ENCODE results near the gene BARX2.

The BARX2 gene

GRCh38 chr11:129427816-129428406 lies 52.3 kb downstream of the BARX2 start:
- FAIRE-seq (peak; percentile 81), DNase-seq (ENCODE audit: insufficient read length) (no peak)
- no peak for TF ChIP-seq POLR2AphosphoS5 (IDR thresholded peaks at IDR 0.05; ENCODE audit: low read depth, low read length)
- TF ChIP-seq POLR2A (IDR thresholded peaks at IDR 0.05; ENCODE audit: low read depth, low read length), result no peak
- TF ChIP-seq TAF1 (IDR thresholded peaks at IDR 0.05; ENCODE audit: borderline replicate concordance, low read depth, low read length), result no peak

- no peak for FAIRE-seq
- no peak for DNase-seq (ENCODE audit: insufficient read length)
- no peak for TF ChIP-seq POLR2AphosphoS5 (IDR thresholded peaks at IDR 0.05; ENCODE audit: low read depth, low read length)
- TF ChIP-seq POLR2A (IDR thresholded peaks at IDR 0.05; ENCODE audit: low read depth, low read length), result no peak
- no peak for TF ChIP-seq TAF1 (IDR thresholded peaks at IDR 0.05; ENCODE audit: borderline replicate concordance, low read depth, low read length)
Observed at GRCh38 chr11:129428557-129428956, 52.9 kb downstream of the BARX2 start.

- FAIRE-seq (peak; percentile 78), DNase-seq (ENCODE audit: insufficient read length) (no peak)
- TF ChIP-seq POLR2A (IDR thresholded peaks at IDR 0.05; ENCODE audit: low read depth, low read length) (no peak), TAF1 (IDR thresholded peaks at IDR 0.05; ENCODE audit: borderline replicate concordance, low read depth, low read length) (no peak), POLR2AphosphoS5 (IDR thresholded peaks at IDR 0.05; ENCODE audit: low read depth, low read length) (no peak)
Observed at GRCh38 chr11:129434641-129435498, 59.2 kb downstream of the BARX2 start.

- TF ChIP-seq POLR2A (IDR thresholded peaks at IDR 0.05; ENCODE audit: low read depth, low read length), result no peak
- TF ChIP-seq TAF1 (IDR thresholded peaks at IDR 0.05; ENCODE audit: borderline replicate concordance, low read depth, low read length), result no peak
- TF ChIP-seq POLR2AphosphoS5 (IDR thresholded peaks at IDR 0.05; ENCODE audit: low read depth, low read length), result no peak
- no peak for DNase-seq (ENCODE audit: insufficient read length)
- peak; percentile 79 for FAIRE-seq
Observed at GRCh38 chr11:129435499-129436245, 60.0 kb downstream of the BARX2 start.

- no peak for DNase-seq (ENCODE audit: insufficient read length)
- no peak for FAIRE-seq
- TF ChIP-seq POLR2AphosphoS5 (IDR thresholded peaks at IDR 0.05; ENCODE audit: low read depth, low read length), result no peak
- TF ChIP-seq POLR2A (IDR thresholded peaks at IDR 0.05; ENCODE audit: low read depth, low read length), result no peak
- no peak for TF ChIP-seq TAF1 (IDR thresholded peaks at IDR 0.05; ENCODE audit: borderline replicate concordance, low read depth, low read length)
Observed at GRCh38 chr11:129436573-129436972, 60.9 kb downstream of the BARX2 start.

- DNase-seq (ENCODE audit: insufficient read length) (no peak), FAIRE-seq (peak; percentile 72)
Observed at GRCh38 chr11:129440028-129440713, 64.5 kb downstream of the BARX2 start.

GRCh38 chr11:129442171-129442570 lies 66.5 kb downstream of the BARX2 start:
- FAIRE-seq, result no peak
- no peak for DNase-seq (ENCODE audit: insufficient read length)
- TF ChIP-seq POLR2AphosphoS5 (IDR thresholded peaks at IDR 0.05; ENCODE audit: low read depth, low read length), result no peak
- TF ChIP-seq TAF1 (IDR thresholded peaks at IDR 0.05; ENCODE audit: borderline replicate concordance, low read depth, low read length), result no peak
- no peak for TF ChIP-seq POLR2A (IDR thresholded peaks at IDR 0.05; ENCODE audit: low read depth, low read length)

More at GRCh38 chr11:129440028-129440713, 64.5 kb downstream of the BARX2 start:
- no peak for TF ChIP-seq POLR2AphosphoS5 (IDR thresholded peaks at IDR 0.05; ENCODE audit: low read depth, low read length)
- no peak for TF ChIP-seq TAF1 (IDR thresholded peaks at IDR 0.05; ENCODE audit: borderline replicate concordance, low read depth, low read length)

GRCh38 chr11:129443276-129443675 lies 67.6 kb downstream of the BARX2 start:
- FAIRE-seq (peak; percentile 30), DNase-seq (ENCODE audit: insufficient read length) (no peak)
- TF ChIP-seq TAF1 (IDR thresholded peaks at IDR 0.05; ENCODE audit: borderline replicate concordance, low read depth, low read length) (no peak), POLR2A (IDR thresholded peaks at IDR 0.05; ENCODE audit: low read depth, low read length) (no peak), POLR2AphosphoS5 (IDR thresholded peaks at IDR 0.05; ENCODE audit: low read depth, low read length) (no peak)

- FAIRE-seq (no peak), DNase-seq (ENCODE audit: insufficient read length) (no peak)
- TF ChIP-seq TAF1 (IDR thresholded peaks at IDR 0.05; ENCODE audit: borderline replicate concordance, low read depth, low read length), result no peak
- TF ChIP-seq POLR2AphosphoS5 (IDR thresholded peaks at IDR 0.05; ENCODE audit: low read depth, low read length), result no peak
- TF ChIP-seq POLR2A (IDR thresholded peaks at IDR 0.05; ENCODE audit: low read depth, low read length), result no peak
Observed at GRCh38 chr11:129444274-129444673, 68.6 kb downstream of the BARX2 start.

GRCh38 chr11:129445226-129445625 lies 69.6 kb downstream of the BARX2 start:
- DNase-seq (ENCODE audit: insufficient read length), result no peak
- peak; percentile 70 for FAIRE-seq
- TF ChIP-seq TAF1 (IDR thresholded peaks at IDR 0.05; ENCODE audit: borderline replicate concordance, low read depth, low read length) (no peak), POLR2A (IDR thresholded peaks at IDR 0.05; ENCODE audit: low read depth, low read length) (no peak), POLR2AphosphoS5 (IDR thresholded peaks at IDR 0.05; ENCODE audit: low read depth, low read length) (no peak)

GRCh38 chr11:129446572-129446971 lies 70.9 kb downstream of the BARX2 start:
- FAIRE-seq, result no peak
- TF ChIP-seq POLR2A (IDR thresholded peaks at IDR 0.05; ENCODE audit: low read depth, low read length) (no peak), TAF1 (IDR thresholded peaks at IDR 0.05; ENCODE audit: borderline replicate concordance, low read depth, low read length) (no peak), POLR2AphosphoS5 (IDR thresholded peaks at IDR 0.05; ENCODE audit: low read depth, low read length) (no peak)
- no peak for DNase-seq (ENCODE audit: insufficient read length)

All from GM12892 (cell line).